ENCODE data around the gene RANBP3. TPM values are rescaled to one million over a fixed set of nuclear protein-coding genes. Genes with fewer than 3 reads are reported as not detected.

RANBP3 gene
- polyA plus RNA-seq, 1 of the 3 experiments (the other 2 are of a cell fraction), result 84.0 TPM

- TF ChIP-seq MXI1 (IDR thresholded peaks at IDR 0.05; ENCODE audit: low read depth, low read length) (no peak), CTCF (IDR thresholded peaks at IDR 0.05) (no peak), RXRA (IDR thresholded peaks at IDR 0.05; ENCODE audit: borderline replicate concordance, low read depth) (no peak), RCOR1 (IDR thresholded peaks at IDR 0.05; ENCODE audit: low read length) (no peak), YY1 (IDR thresholded peaks at IDR 0.05; ENCODE audit: low read depth) (no peak), IRF3 (IDR thresholded peaks at IDR 0.05; ENCODE audit: low read depth, low read length) (no peak), GATA2 (CRISPR knock-in tag; IDR thresholded peaks at IDR 0.05) (no peak), RAD21 (IDR thresholded peaks at IDR 0.05; ENCODE audit: low read length) (no peak), JUND (IDR thresholded peaks at IDR 0.05) (no peak), NFIC (IDR thresholded peaks at IDR 0.05; ENCODE audit: borderline replicate concordance) (no peak), TEAD4 (IDR thresholded peaks at IDR 0.05; ENCODE audit: borderline replicate concordance, insufficient read depth) (no peak), RFX5 (IDR thresholded peaks at IDR 0.05; ENCODE audit: low read length) (no peak)
- Histone ChIP-seq H3K4me1 (ENCODE audit: control insufficient read depth in 1 of 2, insufficient read depth in 2 of 2, low read depth in 1 of 2, low read length in 1 of 2) (peaks cover 4 to 5% of the 10 kb centered on the region in 2 experiments; a peak in 2 of 4 replicates), H3K9me3 (no peaks in the 10 kb centered on the region), H3K4me3 (ENCODE audit: low read depth in 2 of 2, low read length in 1 of 2) (no peak overlapping the region), H3K9me2 (no peaks in the 10 kb centered on the region), H3F3A (replicated peaks; ENCODE audit: insufficient read depth) (no peaks in the 10 kb centered on the region), H3K36me3 (replicated peaks in 1 of 2; ENCODE audit: control insufficient read depth in 1 of 2, insufficient read depth in 2 of 2, low read length in 1 of 2) (peaks cover 4 to 39% of the 10 kb centered on the region in 2 experiments), H3K79me2 (ENCODE audit: insufficient read depth) (no peaks in the 10 kb centered on the region), H3K4me2 (peak overlapping the region; percentile 26; the same call in 1 of the 2 replicates), H2AFZ (ENCODE audit: low read depth) (no peak overlapping the region), H3K9ac (peak overlapping the region; percentile 31; the same call in 1 of the 2 replicates), H3K27ac (ENCODE audit: low read depth in 2 of 2, low read length in 1 of 2) (peak overlapping the region in 1 of 2 experiments; percentile 32; a peak in 2 of 4 replicates), H4K20me1 (ENCODE audit: insufficient read depth) (no peaks in the 10 kb centered on the region), H3K27me3 (ENCODE audit: insufficient read depth) (no peaks in the 10 kb centered on the region)
- no peak for DNase-seq
- 84% methylated on average over 16 of the region's 22 CpGs for WGBS (ENCODE audit: low lambda C conversion rate)
- ChIA-PET POLR2A (no interaction called here), CTCF (interaction anchor here (1.5 kb wide), 1 partner anchor 110 kb away, joined by 3 read pairs; no protein-coding TSS in a partner anchor)
Measured at GRCh38 chr19:5914358-5914774, 63.6 kb downstream of the RANBP3 start.

GRCh38 chr19:5913739-5914357 is 64.1 kb downstream of the RANBP3 start, which contains the start of gene CAPS:
Gene CAPS, plus strand, starts transcription at chr19:5914254. Its CDS starts 153 bp downstream, at chr19:5914407.
- H4K20me1 ChIP-seq (ENCODE audit: insufficient read depth), result no peaks in the 10 kb centered on the region
- no peaks in the 10 kb centered on the region for H3K27me3 ChIP-seq (ENCODE audit: insufficient read depth)
- POLR2A ChIA-PET, result no interaction called here
- H3K36me3 ChIP-seq (replicated peaks in 1 of 2; ENCODE audit: control insufficient read depth in 1 of 2, insufficient read depth in 2 of 2, low read length in 1 of 2), result peaks cover 4 to 34% of the 10 kb centered on the region in 2 experiments
- 83% methylated on average over 7 of the region's 10 CpGs for WGBS (ENCODE audit: low lambda C conversion rate)
- H3K4me1 ChIP-seq (ENCODE audit: control insufficient read depth in 1 of 2, insufficient read depth in 2 of 2, low read depth in 1 of 2, low read length in 1 of 2), result peaks cover 4 to 5% of the 10 kb centered on the region in 2 experiments; a peak in 2 of 4 replicates
- no peaks in the 10 kb centered on the region for H3K9me3 ChIP-seq
- H3K79me2 ChIP-seq (ENCODE audit: insufficient read depth), result no peaks in the 10 kb centered on the region
- no peak within 1 kb of the TSS for H3K4me3 ChIP-seq (ENCODE audit: low read depth in 2 of 2, low read length in 1 of 2)
- CTCF ChIA-PET, result interaction anchor here (1.5 kb wide), 2 partner anchors 110 kb away, joined by 3 read pairs; no protein-coding TSS in a partner anchor
- no peak within 1 kb of the TSS for H2AFZ ChIP-seq (ENCODE audit: low read depth)
- H3K4me2 ChIP-seq, result peak within 1 kb of the TSS; percentile 26; the same call in 1 of the 2 replicates
- peak within 1 kb of the TSS in 1 of 2 experiments; percentile 32; a peak in 2 of 4 replicates for H3K27ac ChIP-seq (ENCODE audit: low read depth in 2 of 2, low read length in 1 of 2)
- no peaks in the 10 kb centered on the region for H3K9me2 ChIP-seq
- H3K9ac ChIP-seq, result peak within 1 kb of the TSS; percentile 31; the same call in 1 of the 2 replicates
- no peaks in the 10 kb centered on the region for H3F3A ChIP-seq (replicated peaks; ENCODE audit: insufficient read depth)
- DNase-seq, result no peak
- TF ChIP-seq NFIC (IDR thresholded peaks at IDR 0.05; ENCODE audit: borderline replicate concordance), result peak; percentile 42; the same call in 1 of the 2 replicates
- no peak for TF ChIP-seq MEF2A (IDR thresholded peaks at IDR 0.05; ENCODE audit: borderline replicate concordance, low read depth)
